GM12874 (cell line): ENCODE results near the gene CCDC50.

Experiments used
- TF ChIP-seq, protein P1 (sequence below): IDR thresholded peaks from 2 replicates; pipeline ENCODE4 v1.5.1; 2011; ENCODE audit warnings: low read depth, mild to moderate bottlenecking, control low read depth, low read length, moderate library complexity; ENCODE audit not compliant: insufficient read depth

Gene CCDC50

GRCh38 chr3:191381303-191381702 lies 52.1 kb downstream of the CCDC50 start:
- TF ChIP-seq, protein P1, sequence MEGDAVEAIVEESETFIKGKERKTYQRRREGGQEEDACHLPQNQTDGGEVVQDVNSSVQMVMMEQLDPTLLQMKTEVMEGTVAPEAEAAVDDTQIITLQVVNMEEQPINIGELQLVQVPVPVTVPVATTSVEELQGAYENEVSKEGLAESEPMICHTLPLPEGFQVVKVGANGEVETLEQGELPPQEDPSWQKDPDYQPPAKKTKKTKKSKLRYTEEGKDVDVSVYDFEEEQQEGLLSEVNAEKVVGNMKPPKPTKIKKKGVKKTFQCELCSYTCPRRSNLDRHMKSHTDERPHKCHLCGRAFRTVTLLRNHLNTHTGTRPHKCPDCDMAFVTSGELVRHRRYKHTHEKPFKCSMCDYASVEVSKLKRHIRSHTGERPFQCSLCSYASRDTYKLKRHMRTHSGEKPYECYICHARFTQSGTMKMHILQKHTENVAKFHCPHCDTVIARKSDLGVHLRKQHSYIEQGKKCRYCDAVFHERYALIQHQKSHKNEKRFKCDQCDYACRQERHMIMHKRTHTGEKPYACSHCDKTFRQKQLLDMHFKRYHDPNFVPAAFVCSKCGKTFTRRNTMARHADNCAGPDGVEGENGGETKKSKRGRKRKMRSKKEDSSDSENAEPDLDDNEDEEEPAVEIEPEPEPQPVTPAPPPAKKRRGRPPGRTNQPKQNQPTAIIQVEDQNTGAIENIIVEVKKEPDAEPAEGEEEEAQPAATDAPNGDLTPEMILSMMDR, result no peak

DNA sequence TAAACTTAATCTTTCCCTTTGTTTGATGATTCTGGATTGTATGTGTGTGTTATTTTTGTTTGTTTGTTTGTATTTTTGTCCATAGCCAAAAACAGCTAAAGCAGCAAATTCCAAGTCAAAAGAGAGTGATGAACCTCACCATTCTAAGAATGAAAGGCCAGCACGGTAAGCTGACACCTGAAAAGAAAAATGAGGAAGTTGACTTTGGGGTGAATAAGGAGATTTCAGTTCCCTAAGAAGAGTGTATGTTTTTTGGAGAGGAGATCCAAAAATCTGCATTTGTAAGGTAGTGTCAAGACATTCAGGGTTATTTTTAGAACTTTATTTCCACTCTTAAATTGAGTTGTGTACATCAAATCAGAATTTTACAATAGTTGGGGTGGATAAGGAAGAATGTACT lies 53.5 kb downstream of the CCDC50 start:
- TF ChIP-seq, protein P1, result no peak

GRCh38 chr3:191383124-191383523 lies 53.9 kb downstream of the CCDC50 start:
- TF ChIP-seq, protein P1, result no peak

- TF ChIP-seq, protein P1, result no peak
Measured at GRCh38 chr3:191385101-191385500, 55.9 kb downstream of the CCDC50 start.

GRCh38 chr3:191387441-191388077 lies 58.4 kb downstream of the CCDC50 start:
- TF ChIP-seq, protein P1, result no peak

DNA sequence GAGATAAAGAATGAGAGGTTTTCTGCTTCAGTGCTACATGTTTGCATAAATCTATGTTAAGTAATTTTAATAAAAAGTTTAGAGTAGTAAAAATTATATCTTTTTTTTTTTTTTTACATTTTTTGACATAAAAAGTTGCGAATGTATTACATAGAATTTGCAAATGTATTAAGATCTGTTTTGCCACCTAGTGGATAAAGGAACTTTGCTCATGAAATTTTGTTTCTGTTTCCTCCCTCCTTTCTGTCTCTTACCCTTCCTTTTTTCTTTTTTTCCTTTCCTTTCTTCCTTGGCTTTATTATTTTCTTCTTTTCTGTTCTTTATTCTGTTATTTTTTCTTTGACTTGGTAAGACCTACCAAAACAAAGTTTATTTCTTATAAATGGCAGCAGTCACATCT lies 59.6 kb downstream of the CCDC50 start:
- TF ChIP-seq, protein P1, result 0 out of 2 replicates have a peak, but pooled peaks have one; percentile 5

DNA sequence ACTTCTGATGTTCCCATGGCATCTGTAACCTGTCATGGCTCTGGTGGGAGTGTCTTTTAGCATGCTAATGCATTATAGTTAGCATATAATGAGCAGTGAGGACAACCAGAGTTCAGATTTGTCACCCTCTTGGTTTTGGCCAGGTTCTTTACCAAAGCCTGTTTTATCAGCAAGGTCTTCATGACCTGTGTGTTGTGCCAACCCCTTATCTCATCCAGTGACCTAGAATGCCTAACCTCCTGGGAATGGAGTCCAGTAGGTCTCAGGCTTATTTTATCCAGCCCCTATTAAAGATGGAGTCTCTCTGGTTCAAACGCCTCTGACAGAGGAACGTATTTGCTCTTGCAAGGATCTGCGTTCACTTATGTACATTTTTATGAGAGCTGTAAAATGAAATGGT lies 61.4 kb downstream of the CCDC50 start:
- TF ChIP-seq, protein P1, result no peak
